NCI-H82 treated with DMSO at 0.1 percent for 48 hours (cell line): Measurements from ENCODE around the gene GOLGA2.

Experiments used
- DNase-seq: peaks from one replicate; lab custom pipeline; 2025; ENCODE audit not compliant: unreplicated experiment; lab: John Stamatoyannopoulos, UW

GOLGA2 gene

DNA sequence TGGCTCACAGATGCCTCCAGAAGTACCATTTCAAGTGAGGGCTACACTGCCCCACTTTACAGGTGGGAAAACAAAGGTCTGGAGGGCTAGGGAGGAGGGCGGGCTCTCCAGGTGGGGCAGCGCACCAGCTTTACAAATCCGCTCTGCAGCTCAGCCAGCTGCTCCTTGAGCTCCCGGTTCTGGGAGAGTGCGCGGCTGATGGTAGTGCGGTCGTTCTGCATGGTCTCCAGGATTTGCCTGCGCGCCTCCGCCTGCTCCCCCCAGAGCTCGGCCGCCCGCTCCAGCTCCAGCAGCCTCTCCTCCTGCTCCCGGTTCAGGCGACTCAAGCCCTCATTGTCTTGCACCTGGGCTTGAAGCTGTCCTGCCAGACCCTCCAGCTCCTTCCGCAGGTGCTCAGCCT, 15.5 kb downstream of the GOLGA2 start:
- DNase-seq, result no peak

DNA sequence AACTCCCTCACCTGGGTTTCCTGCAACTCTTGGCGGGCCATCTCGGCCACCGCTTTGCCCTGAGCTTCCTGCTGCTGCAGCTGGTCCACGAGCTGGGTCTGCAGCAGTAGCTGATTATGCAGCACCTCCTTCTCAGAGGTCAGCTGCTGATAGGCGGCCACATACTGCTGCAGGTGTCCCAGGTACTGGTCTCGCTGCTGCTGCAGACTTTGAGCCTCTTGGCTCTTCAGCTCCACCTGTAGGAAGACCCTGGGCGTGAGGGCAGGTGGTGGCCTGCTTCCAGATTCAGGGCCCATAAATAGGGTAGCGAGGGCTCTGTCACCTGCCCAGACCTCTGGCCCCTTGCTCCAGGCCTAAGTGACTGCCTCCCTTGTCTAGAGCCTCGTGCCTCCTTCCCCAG, 16.7 kb downstream of the GOLGA2 start:
- no peak for DNase-seq

DNA sequence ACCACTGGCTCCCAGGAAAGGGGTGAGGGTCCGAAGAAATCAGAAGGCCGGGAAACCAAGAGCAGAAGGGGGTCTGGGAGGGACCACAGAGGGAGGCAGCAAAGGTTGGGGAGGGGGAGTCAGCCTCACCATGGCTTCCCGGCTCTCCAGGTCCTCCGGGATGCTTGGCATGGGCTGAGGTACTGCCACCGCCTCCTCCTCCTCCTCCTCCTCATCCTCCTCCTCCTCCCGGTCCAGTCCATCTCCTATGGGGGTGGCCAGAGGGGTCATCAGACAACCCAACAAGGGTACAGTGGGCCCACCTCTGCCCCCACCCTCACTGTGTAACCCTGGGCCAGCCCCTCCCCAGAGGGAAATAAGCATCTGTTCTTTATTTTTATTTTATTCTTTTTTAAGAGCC, 17.5 kb downstream of the GOLGA2 start:
- DNase-seq, result no peak

DNA sequence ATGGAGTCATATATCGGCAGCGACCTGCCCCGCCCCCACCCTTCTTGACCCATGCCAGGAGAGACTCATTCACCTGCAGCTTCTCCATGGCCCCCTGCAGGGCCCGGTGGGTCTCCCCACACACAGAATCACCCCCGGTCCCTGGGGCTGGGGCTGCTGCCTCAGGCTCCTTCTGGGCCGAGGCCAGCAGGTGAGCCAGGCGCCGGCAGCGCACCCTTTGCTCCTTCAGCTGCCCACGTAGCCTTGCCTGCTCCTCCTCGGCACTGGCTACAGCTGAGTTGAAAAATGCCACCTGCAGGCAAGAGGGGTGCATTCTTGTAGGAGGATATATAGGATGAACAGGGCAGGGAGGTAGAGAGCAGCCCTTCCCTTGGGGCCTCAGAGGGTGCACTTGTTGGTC, 17.9 kb downstream of the GOLGA2 start:
- no peak for DNase-seq

DNA sequence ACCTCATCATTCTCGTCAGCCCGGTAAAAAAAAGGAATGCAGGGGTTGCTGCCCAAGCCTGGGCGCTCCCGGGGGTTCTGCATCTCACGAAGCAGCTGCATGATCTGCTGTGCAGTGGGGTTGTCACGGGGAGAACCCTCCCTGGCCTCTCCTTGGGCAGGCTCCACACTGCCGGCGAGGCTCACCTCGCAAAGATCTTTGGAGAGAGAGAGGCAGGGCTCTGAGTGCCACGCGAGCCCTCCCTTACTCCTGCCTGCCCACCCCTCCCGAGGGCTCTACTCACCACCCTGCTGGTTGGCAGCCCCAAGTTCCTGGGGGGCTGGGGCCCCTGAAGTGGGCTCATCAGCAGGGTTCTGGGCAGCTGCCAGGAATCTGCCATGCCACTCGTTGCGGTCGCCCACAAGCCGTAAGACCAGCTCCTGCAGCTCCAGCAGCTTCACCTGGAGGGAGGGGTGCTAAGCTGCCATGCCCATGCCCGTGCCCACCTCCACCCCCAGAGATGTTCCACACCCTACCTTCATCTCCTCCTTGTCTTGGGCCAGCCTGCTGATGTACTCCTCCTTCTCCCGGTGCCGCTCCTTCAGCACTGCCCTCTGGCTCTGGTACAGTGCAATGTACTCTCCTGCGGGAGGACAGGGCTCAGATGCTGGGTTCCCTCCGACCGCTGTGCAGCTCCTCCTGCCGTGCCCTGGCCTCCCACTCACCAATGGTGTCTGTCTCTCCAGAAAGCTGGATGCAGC, 18.6 kb downstream of the GOLGA2 start:
- no peak for DNase-seq

DNA sequence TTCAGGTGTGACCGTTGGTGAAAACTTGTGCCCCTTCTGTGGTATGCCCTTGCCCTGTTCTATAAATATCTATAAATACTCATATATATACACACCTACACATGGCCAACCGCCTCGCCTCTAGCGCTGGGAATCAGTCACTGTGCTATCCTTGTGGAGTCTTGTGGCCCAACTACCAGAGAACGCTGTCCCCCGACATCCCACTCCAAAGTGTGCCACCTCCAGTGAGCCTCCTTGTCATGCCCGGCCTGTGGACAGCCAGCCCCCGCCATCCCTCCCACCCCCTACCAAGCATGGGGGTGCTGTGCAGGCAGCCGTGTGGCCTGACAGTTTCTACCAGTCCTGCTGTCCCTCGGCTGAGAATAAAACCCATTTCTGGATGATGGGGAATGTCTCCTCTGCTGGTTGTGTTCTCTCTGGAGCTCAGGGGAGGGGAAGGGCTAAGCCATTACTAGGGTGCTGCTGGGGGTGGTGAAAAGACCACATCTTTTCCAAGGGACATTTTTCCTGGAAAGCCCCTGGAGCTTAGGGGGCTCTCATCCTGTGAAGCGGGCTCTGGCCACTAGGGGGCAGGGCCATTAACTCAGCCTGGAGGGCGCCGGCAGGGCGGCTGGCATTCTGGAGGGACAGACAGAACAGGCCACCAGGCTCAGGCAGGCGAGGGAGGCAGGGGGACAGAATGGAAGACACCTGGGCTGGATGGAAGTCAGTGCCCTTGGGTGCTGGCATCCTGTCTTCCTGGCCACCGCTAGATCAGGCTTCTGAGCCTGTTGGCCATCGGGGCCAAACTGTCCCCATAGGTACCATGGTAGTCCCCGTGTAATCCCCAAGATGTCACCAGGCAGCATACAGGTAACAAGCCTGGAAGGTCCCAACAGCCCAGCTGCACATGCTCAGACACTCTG, 20.7 kb downstream of the GOLGA2 start:
- DNase-seq, result no peak

DNA sequence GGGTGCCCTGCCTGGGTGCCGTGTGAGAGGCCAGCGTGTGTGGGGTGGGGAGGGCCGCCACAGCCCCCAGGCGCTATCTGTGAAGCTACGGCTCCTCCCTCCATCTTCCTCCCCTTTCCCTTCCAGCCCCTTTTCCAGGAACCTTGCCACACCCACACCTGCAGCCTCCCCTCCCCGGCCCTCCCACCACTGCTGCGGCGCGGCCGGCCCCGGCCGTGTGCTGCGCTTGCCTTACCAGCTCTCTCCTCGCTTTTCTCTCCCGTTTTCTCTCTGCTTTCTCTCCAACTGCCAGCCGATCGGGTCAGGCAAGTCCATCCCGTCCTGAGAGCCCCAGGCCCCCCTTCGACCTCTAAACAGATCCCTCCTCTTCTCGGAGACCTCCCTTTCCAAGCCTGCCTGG, 21.4 kb downstream of the GOLGA2 start:
- DNase-seq, result no peak

DNA sequence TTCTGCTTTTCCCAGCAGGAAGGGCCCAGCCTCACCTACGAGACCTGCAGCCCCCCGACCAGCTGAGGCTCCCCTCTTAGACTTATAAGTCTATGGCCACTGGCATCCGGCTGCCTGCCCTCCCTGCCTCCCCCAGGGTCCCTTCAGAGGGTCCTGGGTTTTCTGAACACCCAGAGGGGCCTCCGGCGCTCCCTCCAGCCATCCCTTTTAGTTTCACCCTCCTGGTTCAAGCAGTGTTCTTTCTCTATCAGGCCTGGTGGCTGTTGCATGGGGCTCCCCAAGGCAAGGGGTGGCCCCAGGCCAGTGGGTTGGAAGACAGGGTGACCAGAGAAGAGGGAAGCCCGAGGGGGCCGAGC, 21.8 kb downstream of the GOLGA2 start:
- no peak for DNase-seq

DNA sequence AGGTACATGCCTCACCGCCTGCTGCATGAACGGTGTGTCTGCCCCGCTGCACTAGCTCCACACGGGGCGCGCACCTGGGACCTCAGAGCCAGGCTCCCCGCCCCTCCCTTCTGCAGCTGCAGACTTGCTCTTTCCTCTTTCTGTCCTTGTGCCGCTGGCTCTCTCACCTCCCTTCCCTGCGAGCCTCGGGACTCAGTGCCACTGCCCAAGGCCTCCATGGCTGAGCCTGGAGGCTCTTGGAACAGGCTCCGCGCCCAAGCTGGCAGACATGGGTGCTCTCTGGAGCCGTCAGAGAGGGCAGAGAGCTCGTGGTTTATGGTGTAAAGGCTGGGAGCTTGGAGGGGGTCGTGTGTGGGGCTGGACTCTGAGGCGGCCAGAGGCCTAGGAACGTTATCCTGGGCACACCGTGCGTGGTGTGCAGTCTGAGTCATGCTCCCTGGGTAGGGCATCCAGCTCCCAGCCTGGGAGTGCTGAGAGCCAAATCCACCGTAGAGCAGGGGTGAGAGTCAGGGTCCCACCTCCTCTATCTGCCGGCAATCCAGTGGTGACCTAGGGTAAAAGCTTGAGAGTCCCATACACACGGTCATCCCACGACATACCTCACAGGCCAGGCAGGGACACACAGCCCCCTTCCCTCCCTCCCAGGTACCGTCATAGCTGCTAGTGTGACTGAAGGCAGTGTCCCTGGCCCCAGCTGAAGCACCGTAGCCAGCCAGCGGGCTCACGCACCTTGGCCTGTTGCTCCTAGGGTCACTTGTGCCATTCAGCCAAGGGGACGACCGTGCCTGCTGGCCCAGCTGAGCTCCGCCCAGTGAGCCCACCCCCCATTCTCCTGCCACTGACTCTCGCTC, 22.4 kb downstream of the GOLGA2 start:
- DNase-seq, result no peak

DNA sequence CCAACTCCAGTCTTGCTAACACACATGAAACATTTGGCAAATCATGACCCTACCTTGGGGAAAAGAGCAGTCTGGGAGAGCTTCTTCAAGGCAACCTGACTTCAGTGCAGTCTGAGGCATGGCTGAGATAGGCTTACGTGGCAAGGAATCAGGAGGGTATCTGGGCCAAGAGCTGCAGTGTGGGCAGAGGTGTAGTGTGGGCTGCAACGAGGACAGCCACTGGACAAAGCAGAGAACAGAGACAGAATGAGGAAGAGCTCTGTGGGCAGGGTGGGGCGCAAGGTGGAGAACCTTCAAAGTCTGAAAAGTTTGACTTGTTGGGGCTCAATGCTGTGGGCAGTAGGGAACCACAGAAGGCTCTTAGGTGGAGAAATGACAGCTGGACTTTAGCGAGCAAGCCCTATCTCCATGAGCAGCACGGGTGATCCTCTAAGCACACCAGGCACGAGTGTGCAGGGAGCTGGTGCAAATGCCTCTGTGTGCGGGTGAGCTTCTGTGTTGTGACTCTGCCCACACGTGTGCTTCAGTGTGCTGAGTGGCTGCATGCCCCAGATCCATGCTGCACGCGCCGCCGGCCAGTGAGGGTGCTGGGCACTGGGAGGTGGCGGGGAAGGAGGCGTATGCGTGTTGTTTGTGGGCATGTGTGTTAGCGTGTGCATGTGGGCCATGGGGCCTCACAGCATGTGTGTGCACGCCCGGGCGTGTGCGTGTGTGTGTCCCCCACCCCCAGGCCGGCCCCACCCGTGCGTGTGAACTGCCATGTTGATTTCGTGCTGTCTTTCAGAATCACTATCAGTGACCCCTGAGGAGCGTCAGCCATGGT, 23.3 kb downstream of the GOLGA2 start:
- DNase-seq, result no peak

DNA sequence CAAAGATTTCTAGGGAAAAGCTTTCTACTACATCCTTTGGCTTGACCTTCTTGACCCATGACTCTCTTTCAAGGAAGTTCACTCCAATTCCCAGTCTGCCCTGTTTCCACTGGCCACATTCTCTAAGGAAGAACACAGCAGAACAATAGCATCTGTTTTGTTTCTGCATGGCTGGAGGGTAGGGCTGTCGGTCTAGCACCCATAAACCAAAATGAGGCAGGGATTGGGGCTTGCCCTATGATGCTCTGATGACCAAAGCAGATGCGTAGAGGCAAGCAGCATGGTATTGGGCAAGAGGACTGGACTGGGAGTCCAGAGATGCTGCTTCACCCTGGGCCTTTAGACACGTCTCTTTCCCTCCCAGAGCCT, 24.1 kb downstream of the GOLGA2 start:
- no peak for DNase-seq

DNA sequence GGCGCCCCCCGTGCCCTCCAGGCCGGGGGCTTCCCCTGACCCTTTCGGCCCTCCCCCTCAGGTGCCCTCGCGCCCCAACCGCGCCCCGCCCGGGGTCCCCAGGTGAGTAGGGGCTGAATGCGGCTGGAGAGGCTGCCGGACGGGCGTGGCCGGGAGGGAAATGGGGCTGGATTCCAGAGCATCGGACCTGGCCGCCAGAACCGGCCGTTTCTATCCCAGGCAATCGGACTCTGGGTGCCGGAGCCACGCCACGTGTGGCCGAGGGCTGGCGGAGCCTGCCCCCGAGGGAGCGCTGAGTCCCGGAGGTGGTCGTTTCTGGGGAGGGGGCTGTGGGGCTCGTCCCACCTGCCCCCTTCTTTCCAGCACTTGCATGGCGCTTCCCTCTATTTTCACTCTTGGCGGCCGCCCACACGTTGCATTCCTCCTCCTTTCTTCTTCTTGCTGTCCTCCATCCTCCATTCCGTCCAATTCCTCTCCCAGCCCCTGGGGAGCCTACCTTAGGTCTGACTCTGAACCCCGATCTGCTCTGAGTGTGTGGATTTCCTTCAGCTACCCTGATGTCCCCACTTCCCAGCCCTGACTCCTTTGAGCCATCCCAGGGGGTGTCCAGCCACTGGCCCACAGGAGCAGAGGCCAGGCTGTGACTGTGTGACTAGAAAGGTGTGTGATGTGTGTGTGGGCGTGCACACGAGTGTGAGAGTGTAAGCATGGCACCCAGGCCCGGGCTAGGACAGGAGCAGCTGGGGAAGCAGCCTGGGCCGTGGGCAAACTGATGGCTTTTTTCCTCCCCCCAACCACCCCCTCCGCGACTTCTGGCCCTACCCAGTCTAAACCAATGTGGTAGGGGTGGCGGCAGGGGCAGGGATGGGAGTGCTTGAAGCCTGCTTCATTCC, 24.7 kb downstream of the GOLGA2 start:
- DNase-seq, result no peak

DNA sequence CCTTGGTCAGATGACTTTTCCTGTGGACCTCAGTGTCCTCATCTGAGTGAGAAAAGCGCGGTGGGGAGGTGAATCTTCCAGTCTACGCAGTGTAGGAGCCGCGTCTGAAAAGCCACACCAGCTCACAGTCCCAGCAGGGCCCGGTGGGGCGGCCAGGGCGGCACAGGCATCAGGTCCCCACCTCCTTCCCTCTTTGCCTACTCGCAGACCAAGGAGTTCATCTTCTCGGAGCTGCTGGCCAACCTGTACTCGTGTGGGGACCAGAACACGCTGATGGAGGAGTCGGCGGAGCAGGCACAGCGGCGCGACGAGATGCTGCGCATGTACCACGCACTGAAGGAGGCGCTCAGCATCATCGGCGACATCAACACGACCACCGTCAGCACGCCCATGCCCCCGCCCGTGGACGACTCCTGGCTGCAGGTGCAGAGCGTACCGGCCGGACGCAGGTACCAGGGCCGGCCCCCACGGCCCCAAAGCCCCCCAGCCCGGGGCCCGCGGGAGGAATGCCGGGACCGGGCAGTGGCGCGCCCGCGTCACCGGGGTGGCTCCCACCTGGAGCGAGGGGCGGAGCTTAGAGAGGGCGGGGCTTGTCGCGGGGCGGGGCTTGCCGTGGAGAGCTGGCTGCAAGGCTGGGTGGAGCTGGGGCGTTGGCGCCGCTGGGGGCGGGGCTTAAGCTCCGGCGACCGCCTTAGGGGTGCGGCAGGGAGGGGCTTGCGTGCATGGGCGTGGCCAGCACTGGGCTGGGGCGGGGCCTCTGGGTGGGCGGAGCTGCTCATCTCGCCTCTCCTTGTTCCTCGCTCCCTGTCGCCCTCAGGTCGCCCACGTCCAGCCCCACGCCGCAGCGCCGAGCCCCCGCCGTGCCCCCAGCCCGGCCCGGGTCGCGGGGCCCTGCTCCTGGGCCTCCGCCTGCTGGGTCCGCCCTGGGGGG, 25.6 kb downstream of the GOLGA2 start:
- DNase-seq, result no peak

DNA sequence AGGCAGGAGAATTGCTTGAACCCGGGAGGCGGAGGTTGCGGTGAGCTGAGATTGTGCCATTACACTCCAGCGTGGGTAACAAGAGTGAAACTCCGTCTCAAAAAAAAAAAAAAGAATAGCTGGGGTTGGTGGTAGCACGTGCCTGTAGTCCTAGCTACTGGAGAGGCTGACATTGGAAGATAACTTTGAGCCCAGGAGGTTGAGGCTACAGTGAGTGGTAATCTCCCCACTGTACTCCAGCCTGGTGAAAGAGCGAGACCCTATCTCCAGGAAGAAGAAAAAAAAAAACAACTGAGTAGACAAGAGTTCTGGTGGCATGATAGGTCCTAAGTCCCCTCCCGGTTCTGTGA, 26.3 kb downstream of the GOLGA2 start:
- DNase-seq, result no peak

DNA sequence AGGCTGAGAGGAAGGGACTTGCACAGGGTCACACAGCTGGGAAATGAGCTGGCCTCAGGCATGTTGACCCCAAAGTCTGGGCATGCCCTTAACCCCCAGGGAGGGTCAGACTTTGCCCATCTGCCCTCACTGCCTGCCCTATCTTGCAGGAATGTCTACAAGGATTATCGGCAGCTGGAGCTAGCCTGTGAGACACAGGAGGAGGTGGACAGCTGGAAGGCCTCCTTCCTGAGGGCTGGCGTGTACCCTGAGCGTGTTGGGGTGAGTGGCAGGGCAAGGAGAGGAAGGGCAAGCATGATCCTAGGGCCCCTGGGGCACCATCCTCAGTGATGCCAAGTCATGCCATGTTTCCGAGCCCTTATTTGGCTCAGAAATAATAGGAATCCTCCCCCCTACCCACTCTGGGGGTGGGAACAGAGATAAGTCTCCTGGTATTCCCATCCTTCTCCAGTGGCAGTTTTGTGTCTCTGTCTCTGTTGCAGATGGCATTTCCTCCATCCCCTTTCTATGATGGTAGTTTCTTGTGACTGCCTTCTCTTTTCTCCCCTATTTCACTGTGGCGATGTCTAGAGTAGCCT, 28.5 kb downstream of the GOLGA2 start:
- DNase-seq, result no peak

DNA sequence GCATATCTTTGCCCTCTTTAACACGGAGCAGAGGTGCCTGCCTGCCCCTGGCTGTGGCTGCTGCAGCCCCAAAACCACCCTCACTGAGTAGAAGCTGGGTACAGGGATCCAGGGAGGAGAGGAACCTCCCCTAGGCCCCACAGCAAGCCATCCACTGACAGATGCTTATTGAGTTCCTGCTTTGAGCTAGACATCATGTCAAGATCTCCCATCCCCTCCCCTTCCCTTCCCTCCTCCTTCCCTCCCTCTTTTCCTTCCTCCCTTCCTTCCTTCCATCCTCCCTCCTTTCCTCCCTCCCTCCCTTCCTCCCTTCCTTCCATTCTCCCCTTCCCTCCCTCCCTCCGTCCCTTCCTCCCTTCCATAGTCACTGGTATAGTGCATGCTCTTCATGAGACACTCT, 29.3 kb downstream of the GOLGA2 start:
- no peak for DNase-seq

DNA sequence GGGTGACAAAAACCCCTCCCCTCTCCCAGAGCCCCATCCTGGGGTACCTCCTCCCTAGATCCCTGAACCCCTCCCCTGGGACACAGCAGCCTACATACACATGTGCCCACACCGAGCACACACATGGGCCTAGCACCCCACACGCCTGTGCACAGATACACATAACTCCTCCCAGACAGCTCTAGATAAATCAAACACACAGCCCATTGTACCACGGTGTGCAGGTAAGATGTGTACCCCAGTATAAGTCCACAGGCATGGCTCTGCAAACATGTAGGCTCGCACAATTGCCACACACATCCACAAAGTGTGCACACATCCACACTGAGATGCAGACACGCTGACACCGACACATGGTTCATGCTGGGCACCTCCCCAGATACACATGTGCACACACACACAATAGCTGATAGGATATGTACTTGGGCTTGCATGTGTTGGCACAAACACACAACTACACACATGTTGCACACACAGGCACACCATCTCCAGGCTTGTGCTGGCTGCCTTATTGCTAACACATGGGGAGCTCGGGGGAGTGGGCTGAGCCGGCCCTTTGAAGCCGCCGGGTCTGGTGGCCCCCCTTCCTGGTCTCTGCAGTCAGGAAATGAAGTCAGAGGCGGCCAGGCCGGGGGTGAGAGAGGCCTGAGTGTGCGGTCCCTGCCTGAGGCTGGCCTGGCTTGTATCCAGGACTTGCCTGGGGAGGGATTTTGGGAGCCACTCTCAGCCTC, 30.2 kb downstream of the GOLGA2 start:
- no peak for DNase-seq

DNA sequence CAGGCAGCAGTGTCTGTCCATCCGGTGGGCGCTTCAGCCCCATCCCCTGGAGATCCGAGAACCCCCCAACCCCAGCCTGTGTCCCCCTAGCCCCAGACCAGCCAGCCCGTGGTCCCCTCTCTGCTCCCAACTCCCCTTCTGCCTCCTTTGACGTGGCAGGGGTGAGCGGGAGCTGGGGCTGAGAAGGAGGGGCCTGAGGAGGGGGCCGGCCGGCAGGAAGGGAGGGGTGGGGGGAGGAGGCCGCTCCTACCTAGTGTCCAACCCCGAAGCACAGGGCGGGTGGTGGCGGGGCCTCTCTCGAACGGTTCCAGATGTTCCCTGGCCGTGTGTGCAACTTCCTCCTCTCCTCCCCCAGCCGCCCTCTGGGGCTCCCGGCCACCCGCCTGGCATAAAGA, 31.0 kb downstream of the GOLGA2 start:
- no peak for DNase-seq
